ENCODE results near the gene TRIM38. TPM values are rescaled to one million over a fixed set of nuclear protein-coding genes. Genes with fewer than 3 reads are reported as not detected.
"Not testable (repeated sequence)": the region's sequence is repeated elsewhere in the genome, so short reads cannot be mapped to it uniquely, and the experiment has no call there.

Gene TRIM38
- total RNA-seq, 2 experiments from 2014 or later: 17.0 to 17.5 TPM

DNA sequence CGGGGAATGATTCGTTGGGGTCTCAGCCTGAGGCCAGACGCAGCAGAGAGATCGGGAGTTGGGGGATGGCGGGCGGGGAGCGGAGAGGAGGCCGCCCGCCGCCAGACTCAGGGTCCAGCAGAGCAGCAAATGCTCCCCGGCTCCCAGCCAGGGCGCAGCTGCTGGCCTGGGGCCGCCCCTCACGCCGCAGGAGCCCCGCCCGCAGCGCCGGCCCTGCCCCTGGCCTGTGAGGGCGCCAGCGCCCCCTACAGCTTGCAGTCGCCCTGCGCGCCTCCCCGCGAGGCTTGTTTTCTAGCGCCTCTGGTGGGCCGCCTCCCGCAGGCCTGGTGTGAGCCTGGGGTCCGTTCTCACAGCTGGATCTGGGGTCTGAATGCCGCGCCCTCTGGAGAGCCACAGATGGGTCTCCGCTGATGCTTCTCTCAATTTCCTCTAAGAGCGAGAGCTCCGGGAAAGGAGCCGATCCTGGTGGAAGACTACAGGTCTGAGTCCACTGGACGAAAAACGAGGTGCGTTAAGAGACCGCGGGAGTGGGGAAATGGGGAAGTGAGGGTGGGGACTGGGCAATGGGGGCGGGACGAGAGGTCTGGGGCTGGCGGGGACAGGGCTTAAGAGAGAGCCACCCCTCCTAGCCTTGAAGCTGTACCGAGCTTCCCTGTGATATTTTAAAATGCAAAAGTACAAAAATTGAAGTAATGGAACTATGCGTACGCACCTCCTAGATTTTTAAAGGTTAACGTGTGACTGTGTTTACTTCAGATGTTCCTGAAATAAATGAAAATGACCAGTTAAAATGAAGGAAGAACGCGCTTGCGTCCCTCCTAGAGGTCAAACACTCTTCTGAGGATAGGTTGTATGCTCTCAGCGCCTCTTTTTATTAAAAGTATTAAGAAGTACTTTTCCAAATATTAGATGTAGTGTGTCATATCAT is 30.1 kb downstream of the TRIM38 start:
- Mint-ChIP-seq H3K9me3 (no peaks in the 10 kb centered on the region), H3K4me1 (ENCODE audit: low read depth) (peaks cover 36% of the 10 kb centered on the region), H3K36me3 (ENCODE audit: low read depth) (peaks cover 17% of the 10 kb centered on the region), H3K4me3 (peak overlapping the region; percentile 97), H3K27ac (peak overlapping the region; percentile 97), H3K27me3 (no peaks in the 10 kb centered on the region)
- H3K27ac ChIP-seq (ENCODE audit: low read depth in 1 of 2, low read length in 2 of 2): peak overlapping the region; percentile 31 to 69
- ChIA-PET POLR2A (interaction anchor here (0.6 to 4.3 kb wide), 38 partner anchors 9 to 1880 kb away, joined by 3 to 103 read pairs (median 4); partner anchors contain the start of gene TRIM38), CTCF (interaction anchor here (0.6 to 2.8 kb wide), 41 partner anchors 11 to 1901 kb away, joined by 3 to 62 read pairs (median 5); partner anchors contain the start of genes HFE and TRIM38)
- H3K9me3 ChIP-seq (ENCODE audit: control insufficient read depth in 1 of 2, insufficient read depth in 1 of 2, low read length in 2 of 2): no peaks in the 10 kb centered on the region
- peaks cover 3% of the 10 kb centered on the region for H3K36me3 ChIP-seq (ENCODE audit: insufficient read depth, low read length)
- H3K4me3 ChIP-seq (ENCODE audit: low read length): peak overlapping the region; percentile 55
- H3K4me1 ChIP-seq (ENCODE audit: insufficient read depth, low read length): peaks cover 15% of the 10 kb centered on the region
- intact Hi-C loops (cut with DNase I, micrococcal nuclease): loop anchor here (1.0 to 10.0 kb wide), 5 partner anchors 28 to 272 kb away; a partner anchor contains a TSS
- TF ChIP-seq, protein P1, sequence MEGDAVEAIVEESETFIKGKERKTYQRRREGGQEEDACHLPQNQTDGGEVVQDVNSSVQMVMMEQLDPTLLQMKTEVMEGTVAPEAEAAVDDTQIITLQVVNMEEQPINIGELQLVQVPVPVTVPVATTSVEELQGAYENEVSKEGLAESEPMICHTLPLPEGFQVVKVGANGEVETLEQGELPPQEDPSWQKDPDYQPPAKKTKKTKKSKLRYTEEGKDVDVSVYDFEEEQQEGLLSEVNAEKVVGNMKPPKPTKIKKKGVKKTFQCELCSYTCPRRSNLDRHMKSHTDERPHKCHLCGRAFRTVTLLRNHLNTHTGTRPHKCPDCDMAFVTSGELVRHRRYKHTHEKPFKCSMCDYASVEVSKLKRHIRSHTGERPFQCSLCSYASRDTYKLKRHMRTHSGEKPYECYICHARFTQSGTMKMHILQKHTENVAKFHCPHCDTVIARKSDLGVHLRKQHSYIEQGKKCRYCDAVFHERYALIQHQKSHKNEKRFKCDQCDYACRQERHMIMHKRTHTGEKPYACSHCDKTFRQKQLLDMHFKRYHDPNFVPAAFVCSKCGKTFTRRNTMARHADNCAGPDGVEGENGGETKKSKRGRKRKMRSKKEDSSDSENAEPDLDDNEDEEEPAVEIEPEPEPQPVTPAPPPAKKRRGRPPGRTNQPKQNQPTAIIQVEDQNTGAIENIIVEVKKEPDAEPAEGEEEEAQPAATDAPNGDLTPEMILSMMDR (IDR thresholded peaks at IDR 0.05): peak; percentile 100
- DNase-seq: peak; percentile 84 to 96 (median 93)
- peak; percentile 95 for ATAC-seq (ENCODE audit: poor library complexity)
- no peaks in the 10 kb centered on the region for H3K27me3 ChIP-seq (ENCODE audit: control insufficient read depth in 1 of 2, insufficient read depth in 2 of 2, low read length in 2 of 2)

DNA sequence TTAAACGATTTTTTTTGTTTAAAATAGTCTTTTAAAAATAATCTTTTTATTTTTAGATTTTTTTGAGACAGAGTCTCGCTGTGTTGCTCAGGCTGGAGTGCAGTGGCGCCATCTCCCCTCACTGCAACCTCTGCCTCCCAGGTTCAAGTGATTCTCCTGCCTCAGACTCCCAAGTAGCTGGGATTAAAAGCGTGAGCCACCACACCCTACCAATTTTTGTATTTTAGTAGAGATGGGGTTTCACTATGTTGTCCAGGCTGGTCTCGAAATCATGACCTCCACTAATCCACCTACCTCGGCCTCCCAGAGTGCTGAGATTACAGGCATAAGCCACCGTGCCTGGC is 30.7 kb downstream of the TRIM38 start:
- not testable (repeated sequence) for H3K9me3 Mint-ChIP-seq; H3K27me3 Mint-ChIP-seq; ATAC-seq (ENCODE audit: poor library complexity); H3K27ac ChIP-seq (ENCODE audit: low read depth in 1 of 2, low read length in 2 of 2); H3K9me3 ChIP-seq (ENCODE audit: control insufficient read depth in 1 of 2, insufficient read depth in 1 of 2, low read length in 2 of 2); H3K27me3 ChIP-seq (ENCODE audit: control insufficient read depth in 1 of 2, insufficient read depth in 2 of 2, low read length in 2 of 2); DNase-seq; H3K36me3 ChIP-seq (ENCODE audit: insufficient read depth, low read length)
- CTCF ChIA-PET: interaction anchor here (0.9 to 2.8 kb wide), 17 partner anchors 10 to 1881 kb away, joined by 3 to 62 read pairs (median 9); partner anchors contain the start of gene TRIM38
- Mint-ChIP-seq H3K4me3 (peak overlapping the region; percentile 61), H3K4me1 (ENCODE audit: low read depth) (peaks cover 31% of the 10 kb centered on the region), H3K27ac (peak overlapping the region; percentile 97), H3K36me3 (ENCODE audit: low read depth) (peaks cover 18% of the 10 kb centered on the region)
- H3K4me3 ChIP-seq (ENCODE audit: low read length): peak overlapping the region; percentile 55
- intact Hi-C loops (cut with DNase I, micrococcal nuclease): loop anchor here in 1 of 2 experiments (2.0 to 10.0 kb wide), 2 partner anchors 109 to 273 kb away; no protein-coding TSS in a partner anchor
- H3K4me1 ChIP-seq (ENCODE audit: insufficient read depth, low read length): peaks cover 15% of the 10 kb centered on the region
- POLR2A ChIA-PET: interaction anchor here (0.5 to 4.3 kb wide), 18 partner anchors 8 to 1879 kb away, joined by 3 to 103 read pairs (median 6); partner anchors contain the start of gene TRIM38

DNA sequence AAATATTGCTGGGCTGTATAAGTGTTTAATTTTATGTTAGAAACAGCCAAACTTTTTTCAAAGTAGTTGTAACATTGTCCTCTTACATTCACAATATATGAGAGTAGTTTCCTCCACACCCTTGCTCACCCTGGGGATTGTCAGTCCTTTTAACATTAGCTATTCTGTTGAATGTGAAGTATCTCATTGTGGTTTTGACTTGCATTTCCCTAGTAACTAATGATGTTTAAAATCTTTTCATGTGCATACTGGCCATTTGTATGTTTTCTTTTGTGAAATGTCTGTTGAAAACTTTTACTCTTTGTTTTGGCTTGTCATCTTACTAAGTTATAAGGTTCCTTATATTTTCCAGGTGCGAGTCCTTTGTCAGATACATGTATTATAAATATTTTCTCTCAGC is 32.9 kb downstream of the TRIM38 start:
- POLR2A ChIA-PET: interaction anchor here (0.6 to 1.4 kb wide), 2 partner anchors 25 to 31 kb away, joined by 3 to 5 read pairs; a partner anchor contains a TSS
- Mint-ChIP-seq H3K9me3 (no peaks in the 10 kb centered on the region), H3K4me3 (no peak overlapping the region), H3K36me3 (ENCODE audit: low read depth) (peaks cover 38% of the 10 kb centered on the region), H3K27me3 (no peaks in the 10 kb centered on the region), H3K27ac (no peak overlapping the region), H3K4me1 (ENCODE audit: low read depth) (peaks cover 31% of the 10 kb centered on the region)
- ATAC-seq (ENCODE audit: poor library complexity): no peak
- Histone ChIP-seq H3K9me3 (ENCODE audit: control insufficient read depth in 1 of 2, insufficient read depth in 1 of 2, low read length in 2 of 2) (no peaks in the 10 kb centered on the region), H3K4me3 (ENCODE audit: low read length) (no peak overlapping the region), H3K27ac (ENCODE audit: low read depth in 1 of 2, low read length in 2 of 2) (no peak overlapping the region), H3K27me3 (ENCODE audit: control insufficient read depth in 1 of 2, insufficient read depth in 2 of 2, low read length in 2 of 2) (no peaks in the 10 kb centered on the region), H3K36me3 (ENCODE audit: insufficient read depth, low read length) (peaks cover 6% of the 10 kb centered on the region), H3K4me1 (ENCODE audit: insufficient read depth, low read length) (peaks cover 15% of the 10 kb centered on the region)
- intact Hi-C loops (cut with DNase I, micrococcal nuclease): loop anchor here (2.0 to 10.0 kb wide), 2 partner anchors 111 to 209 kb away; no protein-coding TSS in a partner anchor
- TF ChIP-seq, protein P1 (IDR thresholded peaks at IDR 0.05): no peak
- no peak for DNase-seq
- CTCF ChIA-PET: no interaction called here
